ENCODE data around the gene MIER2.
"Not testable (repeated sequence)": the region's sequence is repeated elsewhere in the genome, so short reads cannot be mapped to it uniquely, and the experiment has no call there.

MIER2 gene

GRCh38 chr19:344625-345319 is at the start of gene MIER2:
Gene MIER2 (minus strand): TSS chr19:344796. CDS start chr19:344782, 14 bp downstream.
- DNase-seq, result peak; percentile 81

- DNase-seq, result not testable (repeated sequence)
These were observed 49.0 kb upstream of the MIER2 start for GRCh38 chr19:393560-393959.

- no peak for DNase-seq
These were observed 47.9 kb upstream of the MIER2 start for GRCh38 chr19:392375-392970.

GRCh38 chr19:391726-392374 is 47.3 kb upstream of the MIER2 start:
- DNase-seq, result no peak

- no peak for DNase-seq
These were observed 46.6 kb upstream of the MIER2 start for GRCh38 chr19:391207-391557.

- DNase-seq, result no peak
These were observed 46.0 kb upstream of the MIER2 start for GRCh38 chr19:390386-391206.

GRCh38 chr19:389935-390289 is 45.3 kb upstream of the MIER2 start:
- no peak for DNase-seq

- no peak for DNase-seq
These were observed 44.8 kb upstream of the MIER2 start for GRCh38 chr19:389255-389934.

- no peak for DNase-seq
These were observed 44.1 kb upstream of the MIER2 start for GRCh38 chr19:388691-389090.

GRCh38 chr19:387777-388176 is 43.2 kb upstream of the MIER2 start:
- DNase-seq, result no peak

GRCh38 chr19:386632-387301 is 42.2 kb upstream of the MIER2 start:
- not testable (repeated sequence) for DNase-seq

GRCh38 chr19:386189-386588 is 41.6 kb upstream of the MIER2 start:
- DNase-seq, result not testable (repeated sequence)

GRCh38 chr19:384799-385169 is 40.2 kb upstream of the MIER2 start:
- DNase-seq, result no peak

GRCh38 chr19:383922-384798 is 39.6 kb upstream of the MIER2 start:
- DNase-seq, result peak; percentile 12

GRCh38 chr19:383040-383439 is 38.4 kb upstream of the MIER2 start:
- no peak for DNase-seq

GRCh38 chr19:382578-382977 is 38.0 kb upstream of the MIER2 start:
- DNase-seq, result peak; percentile 74

GRCh38 chr19:381901-382300 is 37.3 kb upstream of the MIER2 start:
- DNase-seq, result not testable (repeated sequence)

- DNase-seq, result not testable (repeated sequence)
These were observed 36.1 kb upstream of the MIER2 start for GRCh38 chr19:380618-381219.

GRCh38 chr19:379796-380195 is 35.2 kb upstream of the MIER2 start:
- DNase-seq, result no peak

GRCh38 chr19:378706-379105 is 34.1 kb upstream of the MIER2 start:
- DNase-seq, result no peak
